Left ventricle myocardium inferior (tissue), 1 donor: Measurements from ENCODE around the gene ATP11A. TPM values are rescaled to one million over a fixed set of nuclear protein-coding genes. Genes with fewer than 3 reads are reported as not detected.
A peak's percentile ranks its signal among the peaks of the same experiment; 100 is the strongest.

Source experiments
- DNase-seq: peaks from one replicate; pipeline ENCODE4 v3.0.0-alpha.2; 2020
- H3K27ac ChIP-seq: fragments of 200-600 bp; replicated peaks from 2 replicates; pipeline ENCODE4 v1.8.0; 2021
- H3K27me3 ChIP-seq: fragments of 200-600 bp; 2 replicates; pipeline ENCODE4 v1.8.0; 2021; ENCODE audit warnings: low read depth
- H3K36me3 ChIP-seq: fragments of 200-600 bp; 2 replicates; pipeline ENCODE4 v1.8.0; 2021
- H3K4me1 ChIP-seq: fragments of 200-600 bp; 2 replicates; pipeline ENCODE4 v1.8.0; 2021
- H3K4me3 ChIP-seq: fragments of 200-600 bp; 2 replicates; pipeline ENCODE4 v1.8.0; 2021; ENCODE audit warnings: mild to moderate bottlenecking, moderate library complexity
- H3K9me3 ChIP-seq: fragments of 200-600 bp; replicated peaks from 2 replicates; pipeline ENCODE4 v1.8.0; 2021
- intact Hi-C: fragments of 100-400 bp; cut with micrococcal nuclease; formaldehyde crosslinking; loops from one replicate; pipeline ENCODE4 v1.11.0; 2022
- total RNA-seq: library from RNA; stranded (reverse); fragmentation: NEBNext Ultra II Directional; extraction: Animal tissue kit (Norgen Biotek cat#: 25700); gene quantifications from one replicate; pipeline ENCODE4 v1.2.1, GENCODE V29; 2021
- TF ChIP-seq, protein P1 (sequence below): fragments of 200-600 bp; IDR thresholded peaks from 2 replicates; pipeline ENCODE4 v1.8.0; 2021; ENCODE audit warnings: antibody characterized with exemption, mild to moderate bottlenecking, borderline replicate concordance
- donor health status: DM: no; HTN: yes; CAD: no; lungs with severe emphysema.

Gene ATP11A
- total RNA-seq, 1 donor from 2014 or later = 106 TPM

- intact Hi-C loops = no loop called here
- Histone ChIP-seq H3K4me3 (no peak overlapping the region), H3K9me3 (no peaks in the 10 kb centered on the region), H3K27ac (no peak overlapping the region), H3K36me3 (no peaks in the 10 kb centered on the region), H3K27me3 (peaks cover 62% of the 10 kb centered on the region), H3K4me1 (peaks cover 36% of the 10 kb centered on the region)
- no peak for DNase-seq
- TF ChIP-seq, protein P1, sequence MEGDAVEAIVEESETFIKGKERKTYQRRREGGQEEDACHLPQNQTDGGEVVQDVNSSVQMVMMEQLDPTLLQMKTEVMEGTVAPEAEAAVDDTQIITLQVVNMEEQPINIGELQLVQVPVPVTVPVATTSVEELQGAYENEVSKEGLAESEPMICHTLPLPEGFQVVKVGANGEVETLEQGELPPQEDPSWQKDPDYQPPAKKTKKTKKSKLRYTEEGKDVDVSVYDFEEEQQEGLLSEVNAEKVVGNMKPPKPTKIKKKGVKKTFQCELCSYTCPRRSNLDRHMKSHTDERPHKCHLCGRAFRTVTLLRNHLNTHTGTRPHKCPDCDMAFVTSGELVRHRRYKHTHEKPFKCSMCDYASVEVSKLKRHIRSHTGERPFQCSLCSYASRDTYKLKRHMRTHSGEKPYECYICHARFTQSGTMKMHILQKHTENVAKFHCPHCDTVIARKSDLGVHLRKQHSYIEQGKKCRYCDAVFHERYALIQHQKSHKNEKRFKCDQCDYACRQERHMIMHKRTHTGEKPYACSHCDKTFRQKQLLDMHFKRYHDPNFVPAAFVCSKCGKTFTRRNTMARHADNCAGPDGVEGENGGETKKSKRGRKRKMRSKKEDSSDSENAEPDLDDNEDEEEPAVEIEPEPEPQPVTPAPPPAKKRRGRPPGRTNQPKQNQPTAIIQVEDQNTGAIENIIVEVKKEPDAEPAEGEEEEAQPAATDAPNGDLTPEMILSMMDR = no peak
Measured at GRCh38 chr13:112891477-112892401, 201.9 kb downstream of the ATP11A start.

DNA sequence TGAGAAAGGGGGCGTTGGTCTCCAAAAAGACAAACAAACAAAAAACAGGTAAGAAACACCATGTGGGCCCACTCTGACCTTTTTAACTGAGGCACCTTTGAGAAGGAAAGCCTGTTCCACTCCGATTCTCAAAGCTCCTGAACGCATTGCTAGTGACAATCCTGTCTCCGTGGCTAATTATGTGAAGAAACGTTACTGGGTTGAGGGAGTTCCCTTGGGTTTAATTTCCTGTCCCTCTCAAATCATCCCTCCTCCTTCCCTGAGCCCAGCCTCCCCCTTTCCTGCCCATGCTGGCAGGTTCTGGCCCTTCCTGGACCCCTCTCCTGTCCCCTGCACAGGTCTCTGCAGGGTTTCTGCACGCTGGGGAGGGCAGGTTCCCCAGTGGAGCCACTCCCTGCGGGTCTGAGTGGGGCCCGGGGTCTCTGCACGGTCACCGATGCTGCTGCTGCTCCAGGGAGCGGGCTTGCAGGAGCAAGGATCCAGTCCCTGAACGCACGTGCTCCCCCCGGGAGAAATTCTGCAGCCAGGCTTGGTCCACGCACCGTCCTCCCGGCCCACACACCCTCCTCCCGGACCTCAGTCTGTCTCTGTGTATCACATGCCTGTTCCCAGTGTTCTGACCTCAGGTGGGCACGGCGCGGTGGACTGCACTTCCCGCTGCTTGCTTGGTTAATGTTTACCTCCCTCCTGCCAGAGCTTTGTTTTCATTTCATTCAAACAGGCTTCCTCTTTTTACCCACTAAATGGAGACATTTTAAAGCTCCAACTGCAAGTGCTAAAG, 202.8 kb downstream of the ATP11A start:
- TF ChIP-seq, protein P1 = no peak
- Histone ChIP-seq H3K27me3 (peaks cover 70% of the 10 kb centered on the region), H3K27ac (no peak overlapping the region), H3K4me1 (peaks cover 33% of the 10 kb centered on the region), H3K4me3 (no peak overlapping the region), H3K36me3 (no peaks in the 10 kb centered on the region), H3K9me3 (no peaks in the 10 kb centered on the region)
- DNase-seq = no peak
- intact Hi-C loops = no loop called here

DNA sequence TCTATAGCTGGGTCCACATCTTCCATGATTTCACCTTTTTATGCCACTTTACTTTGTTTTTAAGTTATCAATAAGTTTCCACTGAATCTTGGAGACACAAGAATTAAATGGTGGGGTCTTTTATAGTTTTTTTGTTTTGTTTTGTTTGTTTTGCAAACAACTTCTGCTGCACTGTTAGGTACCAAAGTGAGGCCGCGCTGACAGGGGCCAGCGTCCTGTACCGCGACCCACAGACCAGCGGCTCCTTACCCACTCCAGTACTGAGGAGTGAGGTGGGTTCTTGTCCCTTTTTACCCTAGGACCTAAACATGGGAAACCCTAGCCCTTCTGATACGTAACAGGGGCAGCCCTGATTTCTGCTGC, 203.3 kb downstream of the ATP11A start:
- Histone ChIP-seq H3K4me1 (peaks cover 33% of the 10 kb centered on the region), H3K9me3 (no peaks in the 10 kb centered on the region), H3K27me3 (peaks cover 74% of the 10 kb centered on the region), H3K27ac (no peak overlapping the region), H3K36me3 (no peaks in the 10 kb centered on the region), H3K4me3 (no peak overlapping the region)
- TF ChIP-seq, protein P1 = no peak
- DNase-seq = no peak
- intact Hi-C loops = no loop called here

DNA sequence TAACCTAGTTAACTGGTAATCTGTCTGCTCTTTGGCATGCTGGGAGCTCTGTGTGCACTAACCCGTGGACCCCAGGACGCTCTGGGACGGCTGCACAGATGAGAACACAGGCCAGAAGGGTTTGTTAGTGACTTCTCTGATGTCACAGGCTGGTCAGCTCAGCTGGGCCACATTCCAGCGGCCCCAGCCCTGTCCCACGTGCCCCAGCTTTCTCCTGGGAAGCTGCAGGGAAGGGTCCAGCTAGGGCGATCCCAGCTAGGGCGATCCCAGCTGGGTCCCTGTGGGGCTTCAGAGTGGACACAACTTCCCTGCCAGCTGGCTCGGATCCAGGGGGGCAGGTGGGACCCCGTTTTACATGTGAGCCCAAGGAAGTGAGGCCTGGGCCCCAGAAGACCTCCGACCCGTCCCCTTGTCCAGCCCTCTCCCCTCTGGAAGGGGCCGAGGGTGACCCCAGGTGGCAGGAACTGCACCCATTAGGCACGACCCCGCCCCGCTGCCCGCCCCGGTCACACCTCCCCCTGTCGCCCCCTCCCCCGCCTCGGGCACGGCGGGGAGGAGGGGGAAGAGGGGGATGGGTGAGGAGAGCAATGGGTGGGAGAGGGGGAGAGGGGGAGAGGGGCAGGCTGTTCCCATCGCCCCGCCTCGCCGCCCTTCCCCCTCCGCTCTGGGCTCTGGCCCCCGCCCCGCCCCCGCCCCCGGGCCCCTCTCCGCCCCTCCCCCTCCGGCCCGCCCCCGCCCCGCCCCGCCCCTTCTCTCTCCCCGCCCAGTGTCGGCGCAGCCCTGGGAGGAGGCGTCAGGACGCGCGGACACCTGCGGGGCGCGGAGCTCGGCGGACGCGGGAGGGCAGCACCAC, 204.0 kb downstream of the ATP11A start:
- no peak for DNase-seq
- no peak overlapping the region for H3K27ac ChIP-seq

DNA sequence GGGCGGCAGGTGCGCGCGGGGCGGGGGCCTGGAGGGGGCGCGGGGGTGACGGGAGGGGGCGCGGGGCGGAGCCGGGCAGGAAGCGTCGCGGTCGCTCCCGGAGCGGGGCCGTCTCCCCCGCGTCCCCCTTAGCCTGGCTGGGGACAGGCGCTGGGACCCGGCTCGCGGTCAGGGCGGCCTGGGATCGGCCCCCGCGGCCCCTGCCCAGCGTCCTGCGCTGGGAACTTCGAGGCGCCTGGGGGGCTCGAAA, 204.5 kb downstream of the ATP11A start:
- Histone ChIP-seq H3K4me1 (peaks cover 33% of the 10 kb centered on the region), H3K4me3 (peak overlapping the region; percentile 65), H3K9me3 (no peaks in the 10 kb centered on the region), H3K27me3 (peaks cover 86% of the 10 kb centered on the region), H3K27ac (no peak overlapping the region), H3K36me3 (no peaks in the 10 kb centered on the region)
- DNase-seq = no peak
- TF ChIP-seq, protein P1 = no peak
- intact Hi-C loops = no loop called here

More for the DNA sequence above, 204.0 kb downstream of the ATP11A start:
- peaks cover 33% of the 10 kb centered on the region for H3K4me1 ChIP-seq
- H3K4me3 ChIP-seq = peak overlapping the region; percentile 65
- H3K27me3 ChIP-seq = peaks cover 80% of the 10 kb centered on the region
- TF ChIP-seq, protein P1 = no peak
- H3K9me3 ChIP-seq = no peaks in the 10 kb centered on the region
- intact Hi-C loops = no loop called here
- H3K36me3 ChIP-seq = no peaks in the 10 kb centered on the region
